RPMI7951 (cell line): ENCODE data around the gene HSD11B2. TPM values are rescaled to one million over a fixed set of nuclear protein-coding genes. Genes with fewer than 3 reads are reported as not detected.

Experiments
- DNase-seq: peaks from one replicate; pipeline ENCODE4 v3.0.0-alpha.2; 2012; ENCODE audit warnings: low read depth
- total RNA-seq: library from RNA; depleted of rRNA; stranded (reverse); fragments of >200 nt; shearing (Covaris generic); gene quantifications from 2 replicates; pipeline ENCODE4 v1.2.3, GENCODE V29; 2014

Gene HSD11B2
- total RNA-seq, 1 experiment from 2014 or later = not detected

- DNase-seq = no peak
Measured at GRCh38 chr16:67435758-67436164, 4.8 kb downstream of the HSD11B2 start.

GRCh38 chr16:67436640-67437193 lies 5.8 kb downstream of the HSD11B2 start:
- DNase-seq = no peak

- no peak for DNase-seq
Measured at GRCh38 chr16:67437513-67437912, 6.6 kb downstream of the HSD11B2 start.

- DNase-seq = no peak
Measured at GRCh38 chr16:67438098-67438791, 7.3 kb downstream of the HSD11B2 start.

GRCh38 chr16:67438824-67439393 lies 8.0 kb downstream of the HSD11B2 start:
- DNase-seq = no peak

- DNase-seq = no peak
Measured at GRCh38 chr16:67441271-67441753, 10.4 kb downstream of the HSD11B2 start.

GRCh38 chr16:67441907-67442306 lies 11.0 kb downstream of the HSD11B2 start:
- DNase-seq = no peak

- no peak for DNase-seq
Measured at GRCh38 chr16:67442581-67443255, 11.8 kb downstream of the HSD11B2 start.

GRCh38 chr16:67443265-67443664 lies 12.3 kb downstream of the HSD11B2 start:
- DNase-seq = no peak

GRCh38 chr16:67444259-67445125 lies 13.6 kb downstream of the HSD11B2 start:
- no peak for DNase-seq

GRCh38 chr16:67445126-67445426 lies 14.2 kb downstream of the HSD11B2 start:
- no peak for DNase-seq

GRCh38 chr16:67445441-67445912 lies 14.6 kb downstream of the HSD11B2 start:
- no peak for DNase-seq

GRCh38 chr16:67445913-67446907 lies 15.3 kb downstream of the HSD11B2 start:
- DNase-seq = no peak

GRCh38 chr16:67446968-67447507 lies 16.1 kb downstream of the HSD11B2 start:
- DNase-seq = no peak

- DNase-seq = peak; percentile 35
Measured at GRCh38 chr16:67447508-67448076, 16.7 kb downstream of the HSD11B2 start.

- DNase-seq = no peak
Measured at GRCh38 chr16:67448580-67448979, 17.7 kb downstream of the HSD11B2 start.

GRCh38 chr16:67449336-67449735 lies 18.4 kb downstream of the HSD11B2 start:
- no peak for DNase-seq

GRCh38 chr16:67449739-67450138 lies 18.8 kb downstream of the HSD11B2 start:
- no peak for DNase-seq

- DNase-seq = no peak
Measured at GRCh38 chr16:67451061-67451703, 20.3 kb downstream of the HSD11B2 start.
